ENCODE measurements around the gene SCG3. TPM values are rescaled to one million over a fixed set of nuclear protein-coding genes. Genes with fewer than 3 reads are reported as not detected.

The SCG3 gene
- total and polyA plus RNA-seq, 2 of the 13 experiments (the other 11 are each of a cell fraction or from before 2014, with no cell fraction given): not detected

- intact Hi-C loops (cut with micrococcal nuclease; ENCODE audit: unreplicated experiment) (no loop called here), in situ Hi-C loops (cut with HindIII; ENCODE audit: extremely low pct_ligation_motif_present, low pct_unique_long_range_greater_than_20kb) (no loop called here)
- no peaks in the 10 kb centered on the region for H3K79me2 ChIP-seq (ENCODE audit: insufficient read depth, low read length)
- FAIRE-seq: no peak
- no peaks in the 10 kb centered on the region for H3K9me3 ChIP-seq (ENCODE audit: low read length)
- no TSS peak for BruUV-seq (replicated peaks)
- no peak for DNase-seq (ENCODE audit: low spot score)
- H3K4me3 ChIP-seq (replicated peaks in 1 of 3; ENCODE audit: insufficient read depth in 1 of 3, low read depth in 2 of 3, low read length in 3 of 3): no peak overlapping the region
- CTCF ChIA-PET (ENCODE audit: low intra/inter-chr PET ratio, low total read pairs): no interaction called here
- H3K4me2 ChIP-seq (ENCODE audit: low read depth, low read length): no peak overlapping the region
- H3K27me3 ChIP-seq (ENCODE audit: control insufficient read depth in 1 of 2, insufficient read depth in 2 of 2, low read length in 2 of 2): peaks cover 4 to 69% of the 10 kb centered on the region in 2 experiments; a peak in 4 of 5 replicates
- H3K27ac ChIP-seq (ENCODE audit: extremely low read length, insufficient read depth, low read length): no peak overlapping the region
- no peaks in the 10 kb centered on the region for H3K36me3 ChIP-seq (replicated peaks in 1 of 2; ENCODE audit: control insufficient read depth in 1 of 2, insufficient read depth in 2 of 2, low read length in 2 of 2)
- TF ChIP-seq SRSF1 (optimal IDR thresholded peaks at IDR 0.05; ENCODE audit: low read depth, low read length): no peak
- TF ChIP-seq ATF6 (CRISPR knock-in tag; conservative IDR thresholded peaks at IDR 0.05): no peak
- TF ChIP-seq THYN1 (CRISPR knock-in tag; IDR thresholded peaks at IDR 0.05; ENCODE audit: borderline replicate concordance, low read depth): no peak
- TF ChIP-seq MNT (IDR thresholded peaks at IDR 0.05): no peak
- no peak for TF ChIP-seq ZNF703 (CRISPR knock-in tag; IDR thresholded peaks at IDR 0.05; ENCODE audit: borderline replicate concordance)
- no peak for TF ChIP-seq SIX1 (CRISPR knock-in tag; IDR thresholded peaks at IDR 0.05; ENCODE audit: borderline replicate concordance)
- no peak for TF ChIP-seq MIXL1 (CRISPR knock-in tag; IDR thresholded peaks at IDR 0.05)
- TF ChIP-seq IRF1 (CRISPR knock-in tag; IDR thresholded peaks at IDR 0.05; ENCODE audit: low read depth): no peak
- TF ChIP-seq RAD51 (IDR thresholded peaks at IDR 0.05; ENCODE audit: borderline replicate concordance): no peak
- TF ChIP-seq ASH2L (IDR thresholded peaks at IDR 0.05; ENCODE audit: insufficient read length, low read depth, low read length): no peak
- TF ChIP-seq ZNF251 (CRISPR knock-in tag; IDR thresholded peaks at IDR 0.05): no peak
- TF ChIP-seq ZNF230 (CRISPR knock-in tag; IDR thresholded peaks at IDR 0.05): no peak
- H3K4me1 ChIP-seq (ENCODE audit: insufficient read depth, low read length): no peaks in the 10 kb centered on the region
- no peak for ATAC-seq
- POLR2A ChIA-PET: no interaction called here
- no peak overlapping the region for H3K9ac ChIP-seq (ENCODE audit: insufficient read depth, low read depth, low read length)
- no peak overlapping the region for H2AFZ ChIP-seq (ENCODE audit: low read length)
- no peaks in the 10 kb centered on the region for H4K20me1 ChIP-seq (ENCODE audit: insufficient read depth, low read length)
- 50% methylated on average over 5 of the region's 5 CpGs for WGBS (ENCODE audit: low lambda C conversion rate)
Observed at GRCh38 chr15:51752888-51753287, 71.6 kb downstream of the SCG3 start.
